GM18499 (cell line): ENCODE results near the gene KCTD11.
"Not testable (repeated sequence)": the region's sequence is repeated elsewhere in the genome, so short reads cannot be mapped to it uniquely, and the experiment has no call there.

Source experiments
- ATAC-seq: cut with Tn5 transposase; IDR thresholded peaks from one replicate; pipeline ENCODE4 v1.9.1; 2021; ENCODE audit warnings: moderate number of reproducible peaks; ENCODE audit not compliant: insufficient read depth, unreplicated experiment

KCTD11 gene

DNA sequence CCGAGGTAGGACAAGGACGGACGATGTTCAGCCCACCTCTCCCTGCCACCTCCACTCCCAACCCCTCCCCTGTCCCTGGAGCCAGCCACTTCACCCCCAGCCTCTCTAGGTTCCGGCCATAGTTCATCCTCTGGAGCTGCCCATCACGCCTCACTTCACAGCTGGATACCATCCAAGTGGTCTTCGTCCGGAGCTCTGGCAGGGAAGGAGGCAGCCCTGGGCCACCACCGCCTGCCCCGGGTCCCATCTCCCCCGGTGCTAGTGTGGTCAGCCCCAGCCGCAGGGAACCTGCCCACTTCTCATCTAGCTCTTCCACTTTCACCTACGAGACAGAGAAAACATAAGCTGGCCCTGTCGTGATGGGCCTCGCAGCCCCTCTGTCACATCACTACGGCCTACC, 30.5 kb upstream of the KCTD11 start:
- ATAC-seq, result no peak

DNA sequence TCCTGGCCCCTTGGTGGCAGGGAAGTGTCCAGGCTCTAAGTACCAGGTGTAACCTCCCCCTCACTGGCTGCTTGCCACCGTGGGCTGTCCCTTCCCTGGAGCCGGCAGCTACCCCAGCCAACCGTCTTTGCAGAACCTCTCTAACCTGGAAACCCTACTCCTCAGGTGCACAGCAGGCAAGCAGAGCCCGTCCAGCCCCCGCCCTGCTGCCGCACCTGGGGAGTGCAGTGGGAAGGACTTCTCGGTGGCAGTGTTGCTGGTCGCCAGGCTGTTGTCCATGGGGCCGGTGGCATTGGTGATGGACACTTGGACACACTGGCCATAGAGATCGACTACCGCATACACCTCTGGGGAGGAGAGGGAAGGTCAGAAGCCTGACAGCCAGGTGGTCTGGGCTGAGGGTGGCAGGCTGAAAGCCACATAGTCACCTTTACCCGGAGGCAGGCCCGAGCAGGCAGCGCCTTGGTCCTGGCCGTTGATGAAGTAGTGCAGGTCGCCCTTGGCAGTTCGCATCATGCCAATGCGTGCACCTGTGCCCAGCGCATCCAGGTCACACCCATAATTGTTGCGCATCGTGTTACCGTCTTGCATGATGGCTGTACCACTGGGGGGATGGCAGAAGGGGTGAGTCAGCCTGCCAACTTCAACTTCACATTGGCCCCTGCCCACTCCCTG, 29.3 kb upstream of the KCTD11 start:
- no peak for ATAC-seq

DNA sequence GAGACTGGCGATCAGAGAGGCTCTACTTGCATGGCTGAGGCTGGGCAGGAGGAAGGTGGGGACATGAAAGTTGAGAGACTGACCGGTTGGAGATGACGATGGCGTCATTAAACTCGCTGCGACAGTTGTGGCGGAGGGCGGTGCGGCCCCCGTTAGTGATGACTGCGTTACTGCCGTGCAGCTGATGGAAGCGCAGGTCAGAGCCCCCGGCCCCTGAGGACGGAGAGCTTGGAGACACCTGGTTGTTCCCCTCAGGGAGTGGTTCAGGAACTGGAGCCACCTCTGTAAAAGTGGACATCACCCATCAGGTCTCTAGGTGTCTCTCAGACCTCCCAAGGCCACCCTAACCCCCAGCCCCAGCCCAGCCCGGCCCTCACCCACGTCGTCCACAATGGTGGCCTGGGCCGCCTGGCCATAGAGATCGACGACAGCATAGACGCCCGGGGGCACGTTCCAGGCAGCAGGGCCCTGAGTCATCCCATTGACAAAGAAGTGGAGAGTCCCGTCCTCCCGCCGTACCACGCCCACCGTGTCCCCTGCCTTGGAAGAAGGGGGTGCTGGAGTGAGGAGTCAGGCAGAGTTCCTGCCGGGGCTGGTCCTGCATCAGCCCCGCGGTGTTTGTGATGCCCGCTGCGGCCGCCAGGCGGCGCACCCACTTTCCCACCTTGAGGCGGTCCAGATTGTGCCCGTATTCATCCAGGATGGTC, 28.1 kb upstream of the KCTD11 start:
- no peak for ATAC-seq

DNA sequence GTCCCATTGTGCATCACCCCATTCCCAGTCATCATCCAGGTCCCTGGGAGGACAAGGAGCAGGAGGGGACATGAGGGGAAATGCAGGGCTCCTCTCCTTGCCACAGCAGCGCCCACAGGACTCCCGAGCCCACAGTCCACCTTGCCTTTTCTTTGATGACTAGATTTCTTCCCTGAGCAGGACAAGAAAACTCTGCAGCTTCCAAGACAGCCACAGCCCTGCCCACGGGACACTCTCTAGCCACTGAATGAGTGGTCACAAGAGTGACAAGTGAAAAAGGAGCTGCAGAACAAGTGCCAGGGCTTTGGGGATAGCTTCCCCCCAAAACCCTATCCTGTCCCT, 27.6 kb upstream of the KCTD11 start:
- ATAC-seq, result no peak

DNA sequence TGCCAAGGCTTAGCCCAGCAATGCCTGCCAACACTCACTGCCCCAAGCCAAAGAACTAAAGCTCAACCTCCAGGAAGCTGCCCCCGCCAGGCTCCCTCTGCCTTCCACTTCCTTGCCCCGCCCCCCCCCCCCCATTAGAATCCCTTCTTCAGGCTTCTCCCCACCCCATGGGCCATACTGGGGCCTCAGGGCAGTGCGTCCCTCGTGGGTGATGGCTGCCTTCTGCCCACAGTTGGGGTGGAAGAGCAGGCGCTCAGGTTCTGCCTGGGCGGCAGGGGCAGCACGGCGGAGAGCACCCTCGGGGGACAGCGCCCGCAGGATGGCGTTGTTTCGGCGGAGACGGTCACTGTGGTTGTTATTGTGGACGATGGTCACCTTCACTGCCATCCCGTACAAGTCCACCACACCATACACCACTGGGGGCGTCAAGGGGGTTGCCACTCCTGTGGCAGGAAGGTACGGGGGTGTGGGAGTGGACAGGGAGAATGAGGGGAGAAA, 26.9 kb upstream of the KCTD11 start:
- ATAC-seq, result no peak

DNA sequence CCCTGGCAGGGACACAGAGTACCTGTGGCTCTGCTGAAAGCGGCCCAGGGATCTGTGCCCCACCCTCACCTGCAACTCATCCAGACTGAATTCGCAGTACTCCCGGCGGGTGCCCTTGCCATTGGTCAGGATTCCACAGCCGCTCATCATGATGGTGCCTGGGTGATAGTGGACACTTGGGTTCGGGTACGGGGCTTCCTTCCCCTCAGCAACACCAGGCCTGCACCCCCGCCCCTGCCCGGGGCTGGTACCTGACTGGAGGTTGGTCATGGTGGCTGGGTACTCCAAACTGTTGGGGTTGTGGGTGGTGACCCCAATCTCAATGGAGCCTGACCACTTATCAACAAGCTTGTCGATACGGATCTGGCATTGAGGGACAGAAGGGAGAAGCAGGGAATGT, 25.8 kb upstream of the KCTD11 start:
- no peak for ATAC-seq

DNA sequence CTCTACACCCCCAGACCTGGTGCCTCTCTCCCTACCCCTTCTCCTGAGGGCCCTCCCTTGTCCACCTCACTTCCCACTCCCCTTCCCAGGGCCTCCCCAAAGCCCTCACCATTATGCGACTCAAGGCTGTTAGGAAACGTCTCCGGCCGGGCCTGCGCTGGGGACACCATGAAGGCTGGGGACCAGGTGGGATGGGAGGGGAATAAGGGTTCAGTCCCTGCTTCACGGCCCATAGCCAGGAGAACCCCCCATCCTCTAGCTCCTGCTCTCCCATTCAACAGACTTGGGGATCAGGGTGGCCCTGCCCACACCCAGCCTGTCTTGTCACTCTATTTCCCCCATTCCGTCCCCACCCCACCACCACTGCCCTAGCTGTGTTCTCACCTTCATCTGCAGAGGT, 24.9 kb upstream of the KCTD11 start:
- ATAC-seq, result no peak

DNA sequence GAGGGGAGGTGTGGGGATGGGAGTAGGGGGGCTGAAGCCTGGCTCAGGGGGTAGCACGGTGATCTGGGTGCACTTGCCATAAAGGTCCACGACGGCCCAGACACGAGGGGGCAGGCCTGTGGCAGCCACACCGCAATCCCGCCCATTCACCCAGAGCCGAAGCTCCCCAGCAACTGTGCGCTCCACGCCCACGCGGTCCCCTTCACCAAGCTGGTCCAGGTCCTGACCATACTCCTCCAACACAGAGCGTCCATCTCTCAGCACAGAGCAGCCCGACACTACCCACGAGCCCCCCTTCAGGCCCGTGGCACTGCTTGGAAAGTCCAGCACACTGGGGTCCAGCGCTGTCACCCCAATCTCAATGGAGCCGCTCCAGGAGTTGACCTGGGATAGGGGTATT, 24.5 kb upstream of the KCTD11 start:
- no peak for ATAC-seq

DNA sequence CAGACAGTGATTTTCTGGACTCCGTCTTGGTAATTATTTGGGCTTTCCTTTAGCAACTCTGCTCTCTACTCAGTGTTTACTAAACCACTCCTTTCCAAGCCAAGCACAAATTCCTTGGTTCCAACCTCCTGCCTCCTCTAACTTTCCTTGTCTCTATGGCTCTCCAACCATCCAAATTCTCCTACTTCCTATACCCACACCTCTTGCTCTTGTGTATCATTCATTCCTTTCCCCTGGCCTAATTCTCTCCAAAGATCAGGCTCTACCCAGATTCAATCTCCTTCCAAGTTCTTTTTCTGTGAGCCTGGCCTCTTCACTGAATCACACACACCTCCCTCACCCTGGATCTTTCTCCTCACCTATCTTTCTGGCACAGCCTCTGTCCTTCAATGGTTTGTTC, 24.0 kb upstream of the KCTD11 start:
- no peak for ATAC-seq

DNA sequence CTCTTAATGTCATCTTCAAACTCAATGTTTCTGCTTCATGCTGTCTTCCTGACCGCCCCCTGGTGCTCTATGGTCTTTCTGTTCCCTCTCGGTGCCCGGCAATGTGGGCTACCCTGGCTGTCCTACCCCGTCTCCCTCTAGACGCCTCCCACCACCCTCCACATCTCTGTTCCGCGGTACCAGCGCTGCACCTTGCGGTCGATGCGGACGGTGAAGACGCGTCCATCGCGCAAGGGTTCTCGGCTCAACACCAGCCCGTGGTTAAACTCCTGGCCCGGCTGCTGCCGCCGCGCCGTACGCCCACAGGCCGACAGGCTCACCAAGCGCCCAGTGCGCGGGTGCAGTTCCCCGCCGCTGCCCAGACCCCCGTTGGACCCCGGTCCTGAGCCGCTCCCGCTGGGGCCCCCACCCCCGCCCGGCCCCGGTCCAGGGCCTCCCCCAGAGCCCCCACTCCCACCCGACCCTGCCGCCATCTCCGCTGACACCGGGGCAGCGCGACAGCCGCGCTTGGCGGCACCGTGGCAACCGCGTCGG, 23.1 kb upstream of the KCTD11 start, which contains the start of gene NEURL4:
Gene NEURL4 (minus strand): TSS at position 496 of the 534 bp plus-strand sequence. CDS start 23 bp downstream, at position 473.
- peak; percentile 6 for ATAC-seq

DNA sequence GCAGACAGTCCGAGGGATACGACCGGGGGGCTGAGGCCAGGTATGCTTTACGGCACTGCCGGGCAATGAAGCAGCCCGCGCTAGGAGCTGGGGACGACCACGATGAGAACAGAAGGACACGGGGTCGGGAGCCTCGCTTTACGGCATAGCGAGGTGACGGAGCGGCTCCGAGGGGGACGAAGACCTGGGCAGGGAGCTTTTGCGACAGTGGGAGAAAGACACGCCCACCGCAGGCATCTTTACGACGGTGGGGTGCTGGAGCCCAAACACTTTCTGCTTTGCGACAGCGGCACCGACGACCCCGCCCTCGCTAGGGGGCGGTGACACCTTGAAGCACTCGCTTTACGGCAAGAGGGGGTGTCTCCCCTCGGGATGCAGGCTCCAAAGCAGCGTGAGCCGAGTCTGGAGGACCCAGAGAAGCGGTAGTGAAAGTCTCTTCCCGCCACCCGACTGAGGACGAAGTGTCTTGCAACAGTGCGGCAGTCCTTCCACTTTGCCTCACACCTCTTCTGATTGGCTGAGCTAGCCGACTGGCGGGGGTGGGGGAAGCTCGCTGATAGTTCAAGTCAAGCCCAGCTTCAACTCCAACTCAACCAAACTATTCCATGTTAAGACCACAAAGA, 22.5 kb upstream of the KCTD11 start:
- ATAC-seq, result peak; percentile 40

DNA sequence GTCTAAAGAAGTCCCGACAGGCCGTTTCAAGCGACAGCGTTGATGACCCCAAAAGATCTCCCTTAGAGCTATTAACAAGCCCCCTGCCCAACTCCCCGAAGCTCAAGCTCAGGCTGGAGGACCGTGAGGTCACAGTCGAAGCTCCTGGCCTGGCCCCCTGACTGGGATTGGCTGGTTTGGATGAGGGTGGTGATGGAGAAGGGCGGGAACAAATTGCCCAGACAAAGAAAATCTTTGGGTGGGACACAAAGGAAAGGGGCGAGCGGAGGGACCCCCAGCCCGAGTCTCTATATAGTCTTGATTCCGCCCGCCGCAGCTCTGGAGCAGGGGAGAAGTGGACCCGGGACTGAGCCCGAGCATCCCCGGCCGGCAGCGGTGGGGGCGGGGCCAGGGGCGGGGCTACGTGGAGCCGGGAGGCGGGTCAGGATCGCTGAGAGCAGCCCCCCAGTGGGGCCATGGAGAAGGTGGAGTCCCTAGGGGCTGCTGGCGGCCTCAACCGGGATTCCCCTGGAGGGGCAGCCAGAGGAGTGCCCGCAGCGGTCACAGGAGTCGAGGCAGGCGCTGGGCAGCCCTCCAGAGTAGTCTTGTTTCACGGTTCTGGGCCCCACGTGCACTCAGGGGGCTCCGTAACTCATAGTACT, 21.8 kb upstream of the KCTD11 start:
- ATAC-seq, result no peak

DNA sequence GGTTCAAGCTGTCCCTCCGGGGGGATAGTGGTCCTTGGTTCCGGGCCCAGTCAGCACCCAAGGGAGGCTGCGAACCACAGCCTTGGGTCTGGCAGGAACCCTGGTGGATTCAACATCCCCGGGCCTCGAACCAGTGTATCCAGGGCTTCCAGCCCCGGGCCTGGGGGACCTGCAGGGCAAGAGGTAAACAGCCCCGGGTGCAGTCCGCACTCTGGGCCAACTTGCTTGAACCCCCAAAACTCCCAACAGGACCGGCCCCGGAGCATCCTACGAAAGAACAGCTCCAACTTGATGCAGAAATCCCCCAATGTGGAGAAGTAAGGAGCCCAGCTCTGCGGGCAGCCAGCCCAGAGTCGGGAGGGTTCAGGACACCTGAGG, 21.3 kb upstream of the KCTD11 start:
- ATAC-seq, result no peak

DNA sequence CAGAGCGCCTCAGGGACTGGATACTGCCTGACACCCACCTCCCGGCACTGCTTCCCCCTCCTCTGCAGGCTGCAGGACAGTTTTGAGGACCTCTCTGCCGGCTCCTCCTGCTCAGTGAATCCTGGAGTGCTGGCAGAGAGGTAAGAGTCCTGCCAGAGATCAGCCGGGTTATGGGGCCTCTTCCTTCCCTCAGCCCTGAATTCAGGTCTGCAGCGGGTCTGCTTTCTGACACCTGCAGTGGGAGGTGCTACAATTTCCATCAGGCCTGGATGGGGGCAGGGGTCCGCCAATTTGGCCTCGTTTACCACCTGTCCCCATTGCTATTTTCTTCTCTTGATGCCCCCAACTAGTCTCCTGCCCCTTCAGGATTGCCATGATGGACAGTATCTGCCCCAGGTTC, 19.9 kb upstream of the KCTD11 start:
- no peak for ATAC-seq

DNA sequence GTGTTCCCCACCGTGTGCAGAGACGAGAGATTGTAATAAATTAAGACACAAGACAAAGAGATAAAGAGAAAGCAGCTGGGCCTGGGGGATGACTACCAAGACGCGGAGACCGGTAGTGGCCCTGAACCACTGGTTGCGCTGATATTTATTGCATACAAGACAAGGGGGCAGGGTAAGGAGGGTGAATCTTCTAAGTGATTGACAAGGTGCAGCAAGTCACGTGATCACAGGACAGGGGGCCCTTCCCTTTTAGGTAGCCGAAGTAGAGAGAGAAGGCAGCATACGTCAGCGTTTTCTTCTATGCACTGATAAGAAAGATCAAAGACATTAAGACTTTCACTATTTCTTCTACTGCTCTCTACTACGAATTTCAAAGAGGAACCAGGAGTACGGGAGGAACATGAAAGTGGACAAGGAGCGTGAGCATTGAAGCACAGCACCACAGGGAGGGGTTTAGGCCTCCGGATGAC, 19.3 kb upstream of the KCTD11 start:
- not testable (repeated sequence) for ATAC-seq

DNA sequence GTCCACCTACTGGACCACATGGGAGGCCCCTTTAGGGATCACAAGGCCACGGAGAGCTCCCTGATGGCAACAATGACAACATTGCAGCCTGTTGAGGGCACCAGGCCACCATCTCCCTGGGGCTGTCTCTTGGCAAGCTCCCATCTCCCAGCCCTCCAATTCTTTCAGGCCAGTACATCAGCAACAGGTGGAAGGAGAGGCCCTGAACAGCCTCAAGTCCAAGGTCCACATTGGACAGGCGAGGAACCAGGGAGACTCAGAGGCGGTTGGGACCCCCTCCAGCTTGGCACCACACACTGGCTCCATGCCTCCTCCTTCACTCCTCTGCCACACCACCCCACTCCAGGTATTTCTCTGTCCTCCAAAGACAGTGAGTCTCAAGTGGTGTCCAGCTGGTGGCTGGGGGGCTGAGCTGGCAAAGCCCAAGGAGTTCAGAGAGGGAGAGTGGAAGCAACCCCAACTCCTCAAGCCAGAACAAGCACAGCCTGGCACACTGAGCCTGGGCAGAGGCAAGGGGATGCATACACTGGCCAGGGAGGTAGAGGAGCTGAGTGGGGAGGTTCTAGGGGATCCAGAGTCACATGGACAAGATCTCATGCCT, 16.9 kb upstream of the KCTD11 start:
- no peak for ATAC-seq

DNA sequence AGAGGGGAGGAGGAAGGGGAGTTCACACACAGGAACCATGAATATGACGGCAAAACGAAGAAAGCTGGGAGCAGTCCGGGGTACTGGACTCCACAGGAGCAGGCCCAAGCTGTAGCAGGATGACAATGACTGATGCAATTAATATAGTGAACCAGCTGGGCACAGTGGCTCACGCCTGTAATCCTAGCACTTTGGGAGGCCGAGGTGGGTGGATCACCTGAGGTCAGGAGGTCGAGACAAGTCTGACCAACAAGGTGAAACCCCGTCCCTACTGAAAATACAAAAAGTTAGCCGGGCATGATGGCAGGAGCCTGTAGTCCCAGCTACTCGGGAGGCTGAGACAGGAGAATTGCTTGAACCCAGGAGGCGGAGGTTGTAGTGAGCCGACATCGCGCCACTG, 16.2 kb upstream of the KCTD11 start:
- not testable (repeated sequence) for ATAC-seq

DNA sequence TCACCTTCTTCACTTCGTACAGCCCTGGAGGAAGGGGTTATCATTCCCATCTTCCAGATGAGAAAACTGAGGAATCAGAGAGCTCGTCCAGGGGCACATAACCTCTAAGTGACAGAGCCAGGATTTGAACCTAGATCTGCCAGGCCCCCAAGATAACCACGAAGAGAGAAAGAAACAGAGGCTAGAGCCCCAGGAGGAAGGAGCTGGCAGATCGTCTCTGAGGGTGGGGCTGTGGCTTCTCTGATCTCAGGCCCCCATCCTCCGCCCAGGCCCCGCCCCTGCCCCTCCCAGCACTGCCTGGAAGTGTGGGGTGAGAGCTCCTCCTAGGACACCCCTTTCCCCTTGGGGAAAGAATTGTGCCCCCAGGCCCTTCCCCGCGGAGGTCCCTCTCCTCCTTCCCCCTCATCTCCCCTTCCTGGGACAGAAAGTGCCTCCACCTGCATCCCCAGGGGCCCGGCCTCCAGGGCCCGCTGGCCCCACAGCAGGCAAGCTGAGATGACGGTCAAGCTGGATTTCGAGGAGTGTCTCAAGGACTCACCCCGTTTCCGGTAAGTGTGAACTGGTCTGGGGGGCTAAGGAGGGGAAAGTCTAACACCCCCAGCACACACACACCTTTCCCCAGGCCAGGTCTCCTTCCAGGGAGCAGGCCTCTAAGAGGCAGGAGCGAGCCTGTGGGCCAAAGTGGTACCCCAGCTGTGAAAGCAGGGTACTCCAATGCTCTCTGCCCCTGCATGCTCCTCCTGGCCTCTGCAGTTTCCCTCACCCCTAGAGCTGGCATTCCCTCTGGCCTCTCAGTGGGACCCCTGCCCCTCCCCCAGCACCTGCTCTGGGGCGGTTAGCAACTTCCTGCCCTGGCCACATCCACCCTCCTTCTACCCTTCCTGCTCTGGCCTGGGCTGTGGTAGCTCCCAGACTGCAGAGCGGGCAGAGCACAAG, 15.5 kb upstream of the KCTD11 start, which contains the start of gene ACAP1:
Gene ACAP1 (plus strand): TSS at position 290 of the 936 bp plus-strand sequence. CDS start 206 bp downstream, at position 496.
- no peak for ATAC-seq

DNA sequence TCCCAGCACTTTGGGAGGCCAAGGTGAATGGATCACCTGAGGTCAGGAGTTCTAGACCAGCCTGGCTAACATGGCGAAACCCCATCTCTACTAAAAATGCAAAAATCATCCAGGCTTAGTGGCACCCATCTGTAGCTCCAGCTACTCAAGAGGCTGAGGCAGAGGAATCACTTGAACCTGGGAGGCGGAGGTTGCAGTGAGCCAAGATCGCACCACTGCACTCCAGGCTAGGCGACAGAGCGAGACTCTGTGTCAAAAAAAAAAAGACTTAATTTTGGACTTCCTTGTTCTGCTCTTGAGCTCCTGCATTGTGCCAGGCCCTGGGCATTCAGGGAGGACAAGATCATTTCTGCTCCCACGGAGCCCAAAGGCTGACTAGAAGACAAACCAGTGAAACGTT, 14.4 kb upstream of the KCTD11 start:
- not testable (repeated sequence) for ATAC-seq
